Naive thymus-derived CD8-positive, alpha-beta T cell (primary cell): ENCODE results near the gene DARS2. TPM values are rescaled to one million over a fixed set of nuclear protein-coding genes. Genes with fewer than 3 reads are reported as not detected.
"Not testable (repeated sequence)": the region's sequence is repeated elsewhere in the genome, so short reads cannot be mapped to it uniquely, and the experiment has no call there.

Experiments
- ATAC-seq, 2 donors: fragments of 150-1000 bp; cut with Tn5 transposase in 1 of 2; sonication (Bioruptor Pico), chemical (Tn5 transposase) in 1 of 2; 1 replicate in 1 of 2; 2 replicates in 1 of 2; pipeline ENCODE4 v1.10.0; 2021; ENCODE audit warnings: mild to moderate bottlenecking in 2 of 2, moderate library complexity in 2 of 2
- POLR2A ChIA-PET: fragments of 350-600 bp; sonication (Branson Sonifier 250); formaldehyde crosslinking; loops from one replicate; lab custom pipeline; 2021; ENCODE audit warnings: antibody characterized with exemption; lab: Charles Lee
- DNase-seq, 10 donors: peaks; one replicate each; pipeline versions ENCODE4 v3.0.0 to v3.0.0-alpha.2; 2020 to 2022
- H3K27ac Mint-ChIP-seq, 10 donors: one replicate each; pipeline ENCODE4 v1.8.0; 2020 to 2022; ENCODE audit warnings: mild to moderate bottlenecking in 10 of 10, mixed read lengths in 10 of 10, moderate library complexity in 4 of 10, inconsistent platforms in 1 of 10
- H3K27me3 Mint-ChIP-seq, 5 donors: one replicate each; pipeline ENCODE4 v1.8.0; 2021 to 2022; ENCODE audit warnings: mixed read lengths in 5 of 5
- H3K36me3 Mint-ChIP-seq, 3 donors: one replicate each; pipeline ENCODE4 v1.8.0; 2020 to 2022; ENCODE audit warnings: mixed read lengths in 3 of 3, mild to moderate bottlenecking in 2 of 3, inconsistent platforms in 1 of 3
- H3K4me1 Mint-ChIP-seq, 4 donors: one replicate each; pipeline ENCODE4 v1.8.0; 2021 to 2022; ENCODE audit warnings: mixed read lengths in 4 of 4
- H3K4me3 Mint-ChIP-seq, 10 donors: one replicate each; pipeline ENCODE4 v1.8.0; 2020 to 2022; ENCODE audit warnings: mild to moderate bottlenecking in 10 of 10, mixed read lengths in 10 of 10, moderate library complexity in 6 of 10, inconsistent platforms in 1 of 10
- H3K9me3 Mint-ChIP-seq, 9 donors: one replicate each; pipeline ENCODE4 v1.8.0; 2020 to 2022; ENCODE audit warnings: mixed read lengths in 9 of 9, mild to moderate bottlenecking in 3 of 9, inconsistent platforms in 1 of 9, moderate library complexity in 1 of 9
- polyA plus RNA-seq, 3 donors: library from polyadenylated mRNA; unstranded; fragments of 300-500 nt; fragmentation: Illumina TruSeq; gene quantifications; one replicate each; pipeline ENCODE4 v1.2.3, GENCODE V29; 2021
- total RNA-seq, 8 experiments: library from RNA in 2 of 8; stranded (reverse) in 2 of 8; gene quantifications; one replicate each; pipeline ENCODE4 v1.2.3 and lab custom pipeline; 2021 to 2026

The DARS2 gene, protein sequence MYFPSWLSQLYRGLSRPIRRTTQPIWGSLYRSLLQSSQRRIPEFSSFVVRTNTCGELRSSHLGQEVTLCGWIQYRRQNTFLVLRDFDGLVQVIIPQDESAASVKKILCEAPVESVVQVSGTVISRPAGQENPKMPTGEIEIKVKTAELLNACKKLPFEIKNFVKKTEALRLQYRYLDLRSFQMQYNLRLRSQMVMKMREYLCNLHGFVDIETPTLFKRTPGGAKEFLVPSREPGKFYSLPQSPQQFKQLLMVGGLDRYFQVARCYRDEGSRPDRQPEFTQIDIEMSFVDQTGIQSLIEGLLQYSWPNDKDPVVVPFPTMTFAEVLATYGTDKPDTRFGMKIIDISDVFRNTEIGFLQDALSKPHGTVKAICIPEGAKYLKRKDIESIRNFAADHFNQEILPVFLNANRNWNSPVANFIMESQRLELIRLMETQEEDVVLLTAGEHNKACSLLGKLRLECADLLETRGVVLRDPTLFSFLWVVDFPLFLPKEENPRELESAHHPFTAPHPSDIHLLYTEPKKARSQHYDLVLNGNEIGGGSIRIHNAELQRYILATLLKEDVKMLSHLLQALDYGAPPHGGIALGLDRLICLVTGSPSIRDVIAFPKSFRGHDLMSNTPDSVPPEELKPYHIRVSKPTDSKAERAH
- 10 to 100 TPM; 12.6 TPM for total RNA-seq
- polyA plus RNA-seq = 10 to 100 TPM in 1 of 3 donors, 1 to 10 TPM in 2; 6.7 to 12.1 (median 7.3) TPM
- total RNA-seq (lab: John Stamatoyannopoulos, UW) = 14.0 to 54.3 (median 27.7) reads per million in 6 experiments

DNA sequence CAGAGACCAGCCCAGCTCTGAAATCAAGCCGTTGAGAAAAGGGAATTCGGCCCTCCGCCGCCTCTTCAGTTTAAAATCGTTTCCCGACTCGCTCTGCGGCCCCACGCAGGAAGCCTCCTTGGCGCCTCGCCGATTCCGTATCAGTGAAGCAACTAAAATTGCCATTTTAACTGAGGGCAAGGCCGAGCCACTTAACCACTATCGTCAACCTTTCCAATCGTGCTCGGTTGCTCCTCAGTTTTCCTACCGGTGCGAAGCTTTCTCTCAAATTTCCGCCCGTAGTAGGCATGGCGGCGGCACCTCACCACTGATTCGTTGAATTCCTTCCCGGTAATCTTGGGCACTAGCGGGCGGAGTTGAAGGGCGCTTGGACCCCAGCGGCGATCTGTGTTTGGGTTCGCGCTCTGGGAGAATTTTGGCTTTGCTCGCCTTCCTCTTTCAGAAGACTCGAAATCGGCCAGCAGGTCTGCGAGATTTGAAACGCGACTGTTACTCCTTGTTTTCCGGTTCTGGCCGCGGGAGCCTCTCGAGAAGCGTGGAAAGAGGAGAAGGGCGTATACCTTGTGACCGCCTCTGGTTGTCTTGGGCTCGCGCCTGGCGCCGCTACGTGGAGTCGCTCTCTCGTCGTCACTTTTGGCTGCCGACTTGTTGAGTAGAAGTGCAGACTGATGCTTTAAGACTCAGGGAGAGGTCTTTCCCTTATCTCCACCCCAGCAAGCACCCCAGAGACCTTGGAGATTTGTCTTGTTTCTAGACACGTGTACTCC, at the start of gene DARS2, which contains the start of gene CENPL:
DARS2 (plus strand) TSS at position 359 of the 767 bp plus-strand sequence. CDS start 557 bp downstream, outside the sequence.
CENPL (minus strand) TSS at position 569 of the 767 bp plus-strand sequence. CDS start 13,584 bp downstream, outside the sequence.
- POLR2A ChIA-PET = interaction anchor here (0.5 to 3.6 kb wide), 10 partner anchors 10 to 1175 kb away, joined by 3 to 47 read pairs (median 6); partner anchors contain the start of genes CACYBP, GAS5, KLHL20 and PRDX6
- no peaks in the 10 kb centered on the region for H3K27me3 Mint-ChIP-seq
- peak; percentile 74 to 94 (median 90) for DNase-seq
- no peaks in the 10 kb centered on the region for H3K9me3 Mint-ChIP-seq
- peak within 1 kb of the TSS; percentile 92 to 98 (median 96) for H3K27ac Mint-ChIP-seq
- H3K4me1 Mint-ChIP-seq = peaks cover 28 to 62% (median 50%) of the 10 kb centered on the region in 4 donors
- H3K4me3 Mint-ChIP-seq = peak within 1 kb of the TSS; percentile 91 to 99 (median 98)
- peak; percentile 89 to 91 for ATAC-seq
- peaks cover 2 to 21% (median 5%) of the 10 kb centered on the region in 3 donors for H3K36me3 Mint-ChIP-seq

DNA sequence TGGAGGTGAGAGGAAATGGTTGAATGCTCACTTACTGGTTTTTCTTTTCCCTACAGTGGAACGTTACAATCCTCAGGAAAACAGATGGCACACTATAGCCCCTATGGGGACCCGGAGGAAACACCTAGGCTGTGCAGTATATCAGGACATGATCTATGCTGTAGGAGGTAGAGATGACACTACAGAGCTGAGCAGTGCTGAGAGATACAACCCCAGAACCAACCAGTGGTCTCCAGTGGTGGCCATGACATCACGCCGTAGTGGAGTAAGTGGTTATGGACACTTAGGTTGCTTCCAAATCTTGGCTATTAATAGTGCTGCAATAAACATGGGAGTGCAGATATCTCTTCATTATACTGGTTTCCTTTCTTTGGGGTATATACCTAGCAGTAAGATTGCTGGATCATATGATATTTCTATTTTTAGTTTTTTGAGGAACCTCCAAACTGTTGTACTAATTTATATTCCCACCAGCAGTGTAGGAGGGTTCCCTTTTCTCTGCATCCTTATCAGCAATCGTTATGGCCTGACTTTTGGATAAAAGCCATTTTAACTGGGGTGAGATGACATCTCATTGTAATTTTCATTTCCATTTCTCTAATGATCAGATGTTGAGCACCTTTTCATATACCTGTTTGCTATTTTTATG, 48.8 kb upstream of the DARS2 start:
- peaks cover 0 to 90% (median 18%) of the 10 kb centered on the region in 3 donors for H3K36me3 Mint-ChIP-seq
- no peak for ATAC-seq
- H3K27me3 Mint-ChIP-seq = no peaks in the 10 kb centered on the region

DNA sequence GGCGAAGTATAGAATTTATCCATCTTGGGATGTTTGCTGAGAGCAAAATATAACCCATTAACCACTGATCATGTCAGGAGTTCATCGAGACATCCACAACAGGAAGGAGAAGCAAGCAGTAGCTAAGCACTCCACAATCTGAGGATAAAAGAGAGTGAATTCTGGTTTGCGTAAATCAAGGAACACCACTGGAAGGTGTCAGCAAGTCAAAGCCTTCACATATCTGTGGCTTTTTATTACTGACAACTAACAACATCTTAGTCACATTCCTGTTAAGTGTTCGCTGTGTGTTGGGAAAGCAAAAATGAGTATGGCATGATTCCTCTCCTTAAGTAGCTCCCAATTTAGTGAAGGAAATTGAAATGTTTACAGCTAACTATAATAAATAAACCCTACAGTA, 44.5 kb upstream of the DARS2 start:
- peak overlapping the region in 2 of 10 donors; percentile 21 to 66 for H3K27ac Mint-ChIP-seq
- peaks cover 0 to 24% (median 7%) of the 10 kb centered on the region in 4 donors for H3K4me1 Mint-ChIP-seq
- no peak for DNase-seq
- peaks cover 0 to 94% (median 30%) of the 10 kb centered on the region in 3 donors for H3K36me3 Mint-ChIP-seq
- no peaks in the 10 kb centered on the region for H3K27me3 Mint-ChIP-seq
- POLR2A ChIA-PET = no interaction called here
- H3K9me3 Mint-ChIP-seq = no peaks in the 10 kb centered on the region
- no peak for ATAC-seq
- no peak overlapping the region for H3K4me3 Mint-ChIP-seq

More for the DNA sequence above, 48.8 kb upstream of the DARS2 start:
- POLR2A ChIA-PET = no interaction called here
- H3K4me1 Mint-ChIP-seq = peaks cover 0 to 24% (median 7%) of the 10 kb centered on the region in 4 donors
- no peak for DNase-seq
- H3K27ac Mint-ChIP-seq = peak overlapping the region in 3 of 10 donors; percentile 2 to 15 (median 13)
- H3K9me3 Mint-ChIP-seq = no peaks in the 10 kb centered on the region
- H3K4me3 Mint-ChIP-seq = no peak overlapping the region

DNA sequence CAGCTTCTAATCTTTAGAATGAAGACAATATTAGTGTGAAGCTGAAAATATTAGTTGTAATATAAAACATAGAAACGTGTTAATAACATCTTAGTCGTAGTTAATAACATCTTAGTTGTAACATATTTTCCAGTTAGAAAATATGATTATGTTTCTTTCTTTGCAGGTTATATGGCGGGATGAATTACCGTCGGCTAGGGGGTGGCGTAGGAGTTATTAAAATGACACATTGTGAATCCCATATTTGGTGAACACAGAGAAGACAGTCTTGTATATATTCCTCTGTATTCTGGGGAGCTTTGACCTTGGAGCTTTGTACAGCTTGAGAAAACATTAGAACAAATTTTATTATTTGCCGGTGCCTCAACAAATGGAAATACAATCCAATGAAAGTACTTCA, 39.5 kb upstream of the DARS2 start:
- DNase-seq = no peak
- peaks cover 0 to 78% (median 31%) of the 10 kb centered on the region in 3 donors for H3K36me3 Mint-ChIP-seq
- ATAC-seq = no peak
- H3K9me3 Mint-ChIP-seq = no peaks in the 10 kb centered on the region
- H3K4me3 Mint-ChIP-seq = no peak overlapping the region
- H3K27ac Mint-ChIP-seq = peak overlapping the region in 3 of 10 donors; percentile 6 to 49 (median 7)
- POLR2A ChIA-PET = no interaction called here
- H3K27me3 Mint-ChIP-seq = no peaks in the 10 kb centered on the region
- no peaks in the 10 kb centered on the region for H3K4me1 Mint-ChIP-seq

GRCh38 chr1:173789841-173790240, 34.6 kb upstream of the DARS2 start:
- peaks cover 0 to 3% (median 0%) of the 10 kb centered on the region in 4 donors for H3K4me1 Mint-ChIP-seq
- POLR2A ChIA-PET = no interaction called here
- no peaks in the 10 kb centered on the region for H3K9me3 Mint-ChIP-seq
- ATAC-seq (no peak), DNase-seq (no peak)
- no peaks in the 10 kb centered on the region for H3K27me3 Mint-ChIP-seq
- H3K36me3 Mint-ChIP-seq = peaks cover 0 to 36% (median 12%) of the 10 kb centered on the region in 3 donors
- peak overlapping the region in 2 of 10 donors; percentile 47 to 50 for H3K27ac Mint-ChIP-seq
- H3K4me3 Mint-ChIP-seq = no peak overlapping the region

DNA sequence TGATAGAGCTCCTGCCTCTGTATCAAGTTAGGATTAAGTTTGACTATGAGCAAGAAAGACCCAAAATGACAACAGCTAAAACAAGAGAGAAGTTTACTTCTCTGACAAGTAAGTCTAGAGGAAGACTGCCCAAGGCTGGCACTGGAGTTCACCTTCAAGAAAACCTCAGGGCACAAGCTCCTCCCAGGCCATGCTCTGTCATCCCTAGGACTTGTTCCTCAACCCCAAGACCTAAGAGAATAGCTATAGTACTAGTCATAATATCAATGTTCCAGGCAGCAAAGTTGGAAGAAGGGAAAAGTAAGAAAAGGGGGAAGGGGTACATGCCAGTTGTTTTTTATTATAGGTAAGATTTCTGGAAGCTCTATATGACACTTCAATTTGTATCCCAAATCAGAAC, 26.4 kb upstream of the DARS2 start:
- Mint-ChIP-seq H3K27me3 (no peaks in the 10 kb centered on the region), H3K27ac (no peak overlapping the region), H3K36me3 (peaks cover 0 to 35% (median 21%) of the 10 kb centered on the region in 3 donors), H3K4me3 (no peak overlapping the region), H3K4me1 (no peaks in the 10 kb centered on the region), H3K9me3 (no peaks in the 10 kb centered on the region)
- DNase-seq (no peak), ATAC-seq (no peak)
- POLR2A ChIA-PET = no interaction called here

DNA sequence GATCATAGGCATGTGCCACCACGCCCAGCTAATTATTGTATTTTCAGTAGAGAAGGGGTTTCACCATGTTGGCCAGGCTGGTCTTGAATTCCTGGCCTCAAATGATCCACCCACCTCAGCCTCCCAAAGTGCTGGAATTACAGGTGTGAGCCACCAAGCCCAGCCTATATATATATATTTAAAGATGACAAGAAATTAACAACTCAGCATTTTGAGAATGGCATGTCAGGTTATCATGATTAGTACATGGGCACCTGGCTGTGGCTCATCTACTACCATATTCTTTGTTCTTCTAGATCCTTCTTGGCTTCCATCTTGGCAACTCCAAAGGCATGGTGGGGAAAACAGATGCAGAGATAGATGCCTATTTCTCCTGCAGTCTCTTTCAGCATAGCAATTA, 24.5 kb upstream of the DARS2 start:
- H3K4me1 Mint-ChIP-seq, DNase-seq, H3K4me3 Mint-ChIP-seq, H3K27me3 Mint-ChIP-seq, POLR2A ChIA-PET, H3K27ac Mint-ChIP-seq, H3K9me3 Mint-ChIP-seq, ATAC-seq: not testable (repeated sequence)
- peaks cover 0 to 50% (median 20%) of the 10 kb centered on the region in 3 donors for H3K36me3 Mint-ChIP-seq

DNA sequence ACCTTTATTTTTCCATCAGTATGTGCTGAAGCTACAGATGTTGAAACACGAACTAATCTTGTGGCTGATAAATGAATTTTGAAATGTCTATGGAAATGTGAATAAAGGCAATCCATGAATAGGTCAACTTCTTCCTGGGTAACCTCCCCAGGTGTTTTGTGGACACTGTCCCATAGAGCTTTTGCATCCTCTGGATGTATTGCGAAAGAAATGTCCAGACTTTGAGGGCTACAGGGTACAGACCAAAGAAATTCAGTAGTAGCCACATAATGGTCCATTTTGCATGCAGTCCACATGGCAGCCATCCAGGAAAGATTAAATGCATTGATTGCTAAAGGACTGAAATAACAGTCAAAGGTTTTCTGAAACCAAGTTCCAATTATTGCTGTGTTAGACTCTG, 21.5 kb upstream of the DARS2 start:
- no peaks in the 10 kb centered on the region for H3K4me1 Mint-ChIP-seq
- no peaks in the 10 kb centered on the region for H3K9me3 Mint-ChIP-seq
- ATAC-seq = no peak
- H3K27ac Mint-ChIP-seq = no peak overlapping the region
- H3K36me3 Mint-ChIP-seq = peaks cover 4 to 67% (median 21%) of the 10 kb centered on the region in 3 donors
- POLR2A ChIA-PET = no interaction called here
- H3K27me3 Mint-ChIP-seq = no peaks in the 10 kb centered on the region
- DNase-seq = no peak
- H3K4me3 Mint-ChIP-seq = no peak overlapping the region

- H3K4me1 Mint-ChIP-seq = peaks cover 21 to 51% (median 38%) of the 10 kb centered on the region in 4 donors
- peaks cover 16 to 38% (median 31%) of the 10 kb centered on the region in 3 donors for H3K36me3 Mint-ChIP-seq
Observed at GRCh38 chr1:173813654-173814053, 10.8 kb upstream of the DARS2 start.

GRCh38 chr1:173818459-173818858, 6.0 kb upstream of the DARS2 start:
- ATAC-seq = no peak

More at GRCh38 chr1:173813654-173814053, 10.8 kb upstream of the DARS2 start:
- POLR2A ChIA-PET, DNase-seq, H3K9me3 Mint-ChIP-seq, H3K4me3 Mint-ChIP-seq, ATAC-seq, H3K27me3 Mint-ChIP-seq: not testable (repeated sequence)
- peak overlapping the region in 3 of 10 donors; percentile 22 to 35 (median 27) for H3K27ac Mint-ChIP-seq

DNA sequence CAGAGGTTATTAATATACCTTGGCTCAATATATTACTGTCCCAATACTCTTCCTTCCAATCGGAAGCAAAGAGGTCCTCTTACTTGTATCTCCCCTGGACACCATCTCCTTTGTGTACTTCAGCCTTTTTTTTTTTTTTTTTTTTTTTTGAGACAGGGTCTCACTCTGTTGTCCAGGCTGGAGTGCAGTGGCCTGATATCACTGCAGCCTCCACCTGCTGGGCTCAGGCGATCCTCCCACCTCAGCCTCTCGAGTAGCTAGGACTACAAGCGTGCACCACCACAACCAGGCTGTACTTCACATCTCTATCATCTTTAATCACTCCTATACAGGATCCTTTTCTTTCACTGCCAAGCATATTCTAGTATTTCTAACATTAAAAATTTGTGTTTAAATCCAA, 2.8 kb upstream of the DARS2 start:
- Mint-ChIP-seq H3K4me1 (peaks cover 32 to 56% (median 50%) of the 10 kb centered on the region in 4 donors), H3K27ac (no peak overlapping the region), H3K4me3 (peak overlapping the region in 4 of 10 donors; percentile 7 to 50 (median 21)), H3K36me3 (peaks cover 9 to 21% (median 10%) of the 10 kb centered on the region in 3 donors), H3K9me3 (no peaks in the 10 kb centered on the region), H3K27me3 (no peaks in the 10 kb centered on the region)
- POLR2A ChIA-PET = no interaction called here
- ATAC-seq (no peak), DNase-seq (no peak)

More at GRCh38 chr1:173818459-173818858, 6.0 kb upstream of the DARS2 start:
- peak overlapping the region in 1 of 10 donors; percentile 46 for H3K27ac Mint-ChIP-seq
- no peak for DNase-seq
- H3K36me3 Mint-ChIP-seq = peaks cover 4 to 24% (median 15%) of the 10 kb centered on the region in 3 donors
- no peak overlapping the region for H3K4me3 Mint-ChIP-seq
- H3K9me3 Mint-ChIP-seq = no peaks in the 10 kb centered on the region
- H3K4me1 Mint-ChIP-seq = peaks cover 39 to 65% (median 55%) of the 10 kb centered on the region in 4 donors
- H3K27me3 Mint-ChIP-seq = no peaks in the 10 kb centered on the region
- POLR2A ChIA-PET = no interaction called here
